ENCODE data around the gene FFAR4. TPM values are rescaled to one million over a fixed set of nuclear protein-coding genes. Genes with fewer than 3 reads are reported as not detected.
A peak's percentile ranks its signal among the peaks of the same experiment; 100 is the strongest.

The FFAR4 gene
- total RNA-seq, 1 experiment from 2014 or later = 2.7 TPM

DNA sequence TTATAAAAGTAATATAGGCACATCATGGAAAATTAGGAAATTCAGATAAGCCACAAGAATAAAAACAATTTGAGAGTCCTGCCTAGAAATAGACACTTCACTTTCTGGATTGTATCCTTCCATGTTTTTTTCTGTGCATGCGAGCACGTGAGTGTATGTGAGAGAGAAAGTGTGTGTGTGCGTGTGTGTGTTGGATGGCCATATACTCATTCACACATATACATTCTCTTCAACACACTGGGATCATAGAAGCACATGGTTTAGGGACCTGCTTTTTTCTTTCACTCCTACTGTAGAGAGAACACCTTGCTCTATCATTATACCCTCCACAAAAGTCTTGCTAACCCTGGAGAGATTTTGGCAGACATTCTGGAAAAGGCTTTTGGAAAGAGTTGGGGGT lies 7.5 kb downstream of the FFAR4 start:
- H3K27me3 Mint-ChIP-seq (ENCODE audit: insufficient read depth, unreplicated experiment) = no peaks in the 10 kb centered on the region
- no TSS peak for BruUV-seq (replicated peaks)
- peaks cover 38% of the 10 kb centered on the region for H3K4me1 Mint-ChIP-seq (ENCODE audit: low read depth, unreplicated experiment)
- ChIA-PET POLR2A (no interaction called here), CTCF (no interaction called here)
- H3K9me3 Mint-ChIP-seq (ENCODE audit: unreplicated experiment) = peaks cover under 1% of the 10 kb centered on the region
- H3K4me1 ChIP-seq = peaks cover 44% of the 10 kb centered on the region
- intact Hi-C loops (cut with micrococcal nuclease; ENCODE audit: unreplicated experiment) = no loop called here
- TF ChIP-seq, protein P1, sequence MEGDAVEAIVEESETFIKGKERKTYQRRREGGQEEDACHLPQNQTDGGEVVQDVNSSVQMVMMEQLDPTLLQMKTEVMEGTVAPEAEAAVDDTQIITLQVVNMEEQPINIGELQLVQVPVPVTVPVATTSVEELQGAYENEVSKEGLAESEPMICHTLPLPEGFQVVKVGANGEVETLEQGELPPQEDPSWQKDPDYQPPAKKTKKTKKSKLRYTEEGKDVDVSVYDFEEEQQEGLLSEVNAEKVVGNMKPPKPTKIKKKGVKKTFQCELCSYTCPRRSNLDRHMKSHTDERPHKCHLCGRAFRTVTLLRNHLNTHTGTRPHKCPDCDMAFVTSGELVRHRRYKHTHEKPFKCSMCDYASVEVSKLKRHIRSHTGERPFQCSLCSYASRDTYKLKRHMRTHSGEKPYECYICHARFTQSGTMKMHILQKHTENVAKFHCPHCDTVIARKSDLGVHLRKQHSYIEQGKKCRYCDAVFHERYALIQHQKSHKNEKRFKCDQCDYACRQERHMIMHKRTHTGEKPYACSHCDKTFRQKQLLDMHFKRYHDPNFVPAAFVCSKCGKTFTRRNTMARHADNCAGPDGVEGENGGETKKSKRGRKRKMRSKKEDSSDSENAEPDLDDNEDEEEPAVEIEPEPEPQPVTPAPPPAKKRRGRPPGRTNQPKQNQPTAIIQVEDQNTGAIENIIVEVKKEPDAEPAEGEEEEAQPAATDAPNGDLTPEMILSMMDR (IDR thresholded peaks at IDR 0.05; ENCODE audit: insufficient read depth in 1 of 2, low read depth in 1 of 2, low read length in 1 of 2, severe bottlenecking in 1 of 2, unreplicated experiment in 1 of 2) = no peak
- no peak overlapping the region for H3K4me3 ChIP-seq (ENCODE audit: low read depth, low read length)
- H3K36me3 Mint-ChIP-seq (ENCODE audit: insufficient read depth, unreplicated experiment) = no peaks in the 10 kb centered on the region
- no peaks in the 10 kb centered on the region for H3K36me3 ChIP-seq (ENCODE audit: control insufficient read depth, insufficient read depth, low read length)
- no peak overlapping the region for H3K27ac Mint-ChIP-seq (ENCODE audit: unreplicated experiment)
- no peaks in the 10 kb centered on the region for H3K27me3 ChIP-seq (replicated peaks; ENCODE audit: control insufficient read depth, insufficient read depth, low read length)
- no peak overlapping the region for H3K4me3 Mint-ChIP-seq (ENCODE audit: unreplicated experiment)
- H3K9me3 ChIP-seq = no peaks in the 10 kb centered on the region
- DNase-seq = no peak

DNA sequence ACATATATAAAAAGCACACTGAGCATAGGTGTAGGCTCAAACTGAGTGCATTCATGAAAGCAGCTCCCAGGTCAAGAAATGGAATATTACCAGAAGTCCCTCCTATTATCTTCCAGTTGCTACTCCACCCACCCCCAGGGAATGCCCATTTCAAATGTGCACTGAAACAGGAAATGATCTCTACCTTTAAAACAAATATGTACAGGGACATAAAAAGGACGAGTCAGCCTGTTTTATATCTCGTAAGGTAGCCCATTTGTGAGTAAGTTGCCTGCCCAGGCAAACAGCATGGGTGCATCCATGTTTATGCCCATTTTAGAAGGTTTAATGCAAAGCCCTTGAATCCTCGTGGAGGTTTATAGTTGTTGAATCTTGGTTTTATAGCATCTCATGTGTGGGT lies 10.4 kb downstream of the FFAR4 start:
- POLR2A ChIA-PET = no interaction called here

DNA sequence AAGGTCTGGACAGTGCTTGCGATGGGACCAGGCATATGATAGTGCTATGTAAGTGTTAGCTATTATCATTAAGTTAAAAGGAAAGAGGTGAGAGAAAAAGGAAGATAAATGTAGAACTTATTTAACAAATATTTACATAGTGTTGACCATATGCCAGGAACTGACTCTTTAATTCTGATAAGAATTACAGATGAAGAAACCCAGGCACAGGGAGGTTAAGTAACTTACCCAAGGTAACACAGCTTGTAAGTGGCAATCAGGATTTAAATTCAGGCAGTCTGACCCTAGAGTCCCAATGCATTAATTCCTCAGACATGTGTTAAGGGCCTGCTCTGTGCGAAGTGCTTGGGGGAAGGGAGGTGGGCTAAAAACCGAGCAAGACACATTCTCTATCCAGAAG lies 11.1 kb downstream of the FFAR4 start:
- ChIA-PET CTCF (interaction anchor here (1.6 kb wide), 1 partner anchor 23 kb away, joined by 3 read pairs; no protein-coding TSS in a partner anchor), POLR2A (no interaction called here)
- Mint-ChIP-seq H3K4me3 (ENCODE audit: unreplicated experiment) (no peak overlapping the region), H3K27ac (ENCODE audit: unreplicated experiment) (peak overlapping the region; percentile 8), H3K9me3 (ENCODE audit: unreplicated experiment) (peaks cover 9% of the 10 kb centered on the region), H3K4me1 (ENCODE audit: low read depth, unreplicated experiment) (peaks cover 33% of the 10 kb centered on the region), H3K27me3 (ENCODE audit: insufficient read depth, unreplicated experiment) (no peaks in the 10 kb centered on the region), H3K36me3 (ENCODE audit: insufficient read depth, unreplicated experiment) (peaks cover 7% of the 10 kb centered on the region)
- BruUV-seq (replicated peaks) = no TSS peak
- TF ChIP-seq, protein P1 (IDR thresholded peaks at IDR 0.05; ENCODE audit: insufficient read depth in 1 of 2, low read depth in 1 of 2, low read length in 1 of 2, severe bottlenecking in 1 of 2, unreplicated experiment in 1 of 2) = no peak
- Histone ChIP-seq H3K4me3 (ENCODE audit: low read depth, low read length) (no peak overlapping the region), H3K4me1 (peaks cover 39% of the 10 kb centered on the region), H3K9me3 (peaks cover 4% of the 10 kb centered on the region; the same call in 1 of the 2 replicates), H3K36me3 (ENCODE audit: control insufficient read depth, insufficient read depth, low read length) (no peaks in the 10 kb centered on the region), H3K27me3 (replicated peaks; ENCODE audit: control insufficient read depth, insufficient read depth, low read length) (no peaks in the 10 kb centered on the region)
- no peak for DNase-seq
- intact Hi-C loops (cut with micrococcal nuclease; ENCODE audit: unreplicated experiment) = no loop called here

More for the DNA sequence above, 10.4 kb downstream of the FFAR4 start:
- intact Hi-C loops (cut with micrococcal nuclease; ENCODE audit: unreplicated experiment) = no loop called here
- no peak overlapping the region for H3K4me3 Mint-ChIP-seq (ENCODE audit: unreplicated experiment)
- no peak overlapping the region for H3K4me3 ChIP-seq (ENCODE audit: low read depth, low read length)
- peaks cover 9% of the 10 kb centered on the region for H3K9me3 Mint-ChIP-seq (ENCODE audit: unreplicated experiment)
- CTCF ChIA-PET = interaction anchor here (1.2 kb wide), 1 partner anchor 9 kb away, joined by 3 read pairs; no protein-coding TSS in a partner anchor
- no TSS peak for BruUV-seq (replicated peaks)
- no peaks in the 10 kb centered on the region for H3K36me3 ChIP-seq (ENCODE audit: control insufficient read depth, insufficient read depth, low read length)
- H3K27me3 Mint-ChIP-seq (ENCODE audit: insufficient read depth, unreplicated experiment) = no peaks in the 10 kb centered on the region
- H3K9me3 ChIP-seq = peaks cover 4% of the 10 kb centered on the region; the same call in 1 of the 2 replicates
- H3K27ac Mint-ChIP-seq (ENCODE audit: unreplicated experiment) = no peak overlapping the region
- TF ChIP-seq, protein P1 (IDR thresholded peaks at IDR 0.05; ENCODE audit: insufficient read depth in 1 of 2, low read depth in 1 of 2, low read length in 1 of 2, severe bottlenecking in 1 of 2, unreplicated experiment in 1 of 2) = no peak
- H3K4me1 ChIP-seq = peaks cover 39% of the 10 kb centered on the region
- DNase-seq = no peak
- H3K36me3 Mint-ChIP-seq (ENCODE audit: insufficient read depth, unreplicated experiment) = peaks cover 7% of the 10 kb centered on the region
- peaks cover 36% of the 10 kb centered on the region for H3K4me1 Mint-ChIP-seq (ENCODE audit: low read depth, unreplicated experiment)
- H3K27me3 ChIP-seq (replicated peaks; ENCODE audit: control insufficient read depth, insufficient read depth, low read length) = no peaks in the 10 kb centered on the region

Measured in Caco-2 (cell line).